DMS114 treated with DMSO at 0.1 percent for 48 hours (cell line): ENCODE measurements around the gene PNPLA2.

ENCODE experiments used
- DNase-seq: peaks from one replicate; lab custom pipeline; 2025; ENCODE audit not compliant: unreplicated experiment; lab: John Stamatoyannopoulos, UW

Gene PNPLA2

DNA sequence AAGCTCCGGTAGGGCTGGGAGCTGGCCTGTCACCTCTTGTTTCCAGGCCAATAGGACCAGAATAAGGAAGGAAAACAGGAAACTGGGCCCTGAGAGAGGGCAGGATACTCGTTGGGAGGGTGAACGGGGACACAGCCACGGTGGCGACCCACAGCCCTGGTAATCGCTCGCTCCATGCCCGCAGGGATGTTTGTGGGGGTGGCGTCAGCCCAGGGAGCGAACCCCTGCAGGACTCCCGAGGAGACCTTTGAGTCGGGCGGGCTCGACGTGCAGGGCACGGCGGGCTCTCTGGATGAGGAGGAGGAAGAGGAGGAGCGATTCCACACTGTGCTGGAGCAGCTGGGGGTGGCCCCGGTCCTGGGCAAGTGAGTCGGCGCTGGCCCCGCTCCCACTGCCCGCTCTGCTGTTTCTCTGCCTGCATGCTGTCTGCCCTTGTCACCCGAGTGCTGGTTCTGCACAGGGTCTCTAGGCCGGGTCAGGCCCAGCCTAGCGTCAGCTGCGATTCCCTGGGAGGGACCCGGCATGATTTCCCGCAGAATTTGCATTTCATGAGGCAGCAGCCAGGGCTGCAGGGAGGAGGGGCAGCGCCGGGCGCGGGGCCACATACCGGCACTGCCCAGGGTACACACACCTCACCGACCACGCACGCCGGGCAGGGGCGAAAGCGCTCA is 10.6 kb downstream of the PNPLA2 start:
- DNase-seq = no peak

DNA sequence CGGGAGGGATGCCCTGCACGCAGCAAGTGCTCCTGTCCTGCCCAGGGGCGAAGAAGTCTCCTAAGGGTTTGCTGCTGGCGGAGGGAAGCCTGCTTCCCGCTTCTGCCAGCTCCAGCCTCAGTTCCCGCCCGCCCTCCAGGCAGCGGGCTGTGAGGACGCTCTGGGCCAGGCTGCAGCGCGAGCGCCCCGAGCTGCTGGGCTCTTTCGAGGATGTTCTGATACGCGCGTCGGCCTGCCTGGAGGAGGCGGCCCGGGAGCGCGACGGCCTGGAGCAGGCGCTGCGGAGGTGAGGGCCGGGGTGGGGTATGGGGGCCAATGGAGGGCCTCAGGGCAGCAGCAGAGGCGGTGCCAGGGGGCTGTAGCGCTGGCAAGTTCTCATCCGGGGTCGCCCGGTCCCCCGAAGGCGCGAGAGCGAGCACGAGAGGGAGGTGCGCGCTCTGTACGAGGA is 11.2 kb downstream of the PNPLA2 start:
- no peak for DNase-seq

DNA sequence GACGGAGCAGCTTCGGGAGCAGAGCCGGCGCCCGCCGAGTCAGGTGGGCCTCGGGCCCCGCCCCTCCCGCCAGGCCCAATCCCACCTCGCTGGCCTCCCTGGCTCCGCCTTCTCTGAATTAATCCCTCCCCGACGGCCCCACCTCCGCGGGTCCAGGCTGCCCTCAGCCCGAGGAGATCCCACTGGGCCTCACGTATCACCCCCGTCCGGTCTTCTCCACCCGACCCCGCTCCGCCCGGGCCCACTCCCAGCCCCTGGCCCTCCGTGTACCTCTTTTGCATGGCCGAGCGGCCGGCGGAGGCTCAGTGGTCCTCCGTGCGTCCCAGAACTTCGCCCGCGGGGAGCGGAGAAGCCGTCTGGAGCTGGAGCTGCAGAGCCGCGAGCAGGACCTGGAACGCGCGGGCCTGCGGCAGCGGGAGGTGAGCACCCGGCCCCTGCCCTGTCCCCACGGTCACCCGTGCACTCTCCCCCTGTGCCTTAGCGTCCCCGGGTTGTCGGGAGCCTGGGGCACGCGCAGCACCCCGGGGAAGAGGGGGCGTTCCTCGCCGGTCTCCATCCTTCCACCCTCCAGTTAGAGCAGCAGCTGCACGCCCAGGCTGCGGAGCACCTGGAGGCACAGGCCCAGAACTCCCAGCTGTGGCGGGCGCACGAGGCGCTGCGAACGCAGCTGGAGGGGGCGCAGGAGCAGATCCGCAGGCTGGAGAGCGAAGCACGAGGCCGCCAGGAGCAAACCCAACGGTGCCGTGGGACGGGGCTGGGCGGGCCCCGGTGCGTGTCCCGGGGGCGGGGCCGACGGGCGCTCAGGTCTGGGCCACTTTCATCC is 11.8 kb downstream of the PNPLA2 start:
- DNase-seq = no peak

DNA sequence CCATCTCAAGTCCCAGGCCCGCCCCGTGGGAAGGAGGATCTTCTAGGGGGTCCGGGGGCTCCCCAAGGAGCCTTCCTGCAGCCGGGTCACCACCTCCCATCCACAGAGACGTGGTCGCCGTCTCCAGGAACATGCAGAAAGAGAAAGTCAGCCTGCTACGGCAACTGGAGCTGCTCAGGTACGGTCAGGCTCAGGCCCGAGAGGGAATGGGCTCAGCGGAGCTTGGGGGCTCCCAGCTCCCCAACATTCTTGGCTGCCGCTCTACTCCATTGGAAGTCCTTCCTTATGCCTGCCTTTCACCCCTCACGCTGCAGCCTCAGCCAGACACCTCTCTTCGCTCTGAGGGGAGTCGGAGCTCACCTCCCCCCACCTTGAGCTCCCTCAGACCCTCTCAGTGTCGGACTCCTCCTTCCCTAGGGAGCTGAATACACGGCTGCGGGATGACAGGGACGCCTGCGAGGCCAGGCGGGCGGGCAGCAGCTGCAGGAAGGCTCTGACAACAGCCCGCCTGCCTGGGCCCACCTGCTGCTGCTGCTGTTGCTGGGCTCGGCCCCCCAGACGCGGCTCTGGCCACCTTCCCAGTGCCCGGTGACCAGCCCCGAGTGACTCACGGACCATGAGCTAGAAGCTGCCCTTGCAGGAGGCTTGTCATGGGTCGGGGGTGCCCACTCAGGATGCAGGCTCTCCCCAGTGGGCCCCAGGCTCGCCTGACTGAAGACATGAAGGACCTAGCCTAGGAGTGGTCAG is 12.6 kb downstream of the PNPLA2 start:
- no peak for DNase-seq

DNA sequence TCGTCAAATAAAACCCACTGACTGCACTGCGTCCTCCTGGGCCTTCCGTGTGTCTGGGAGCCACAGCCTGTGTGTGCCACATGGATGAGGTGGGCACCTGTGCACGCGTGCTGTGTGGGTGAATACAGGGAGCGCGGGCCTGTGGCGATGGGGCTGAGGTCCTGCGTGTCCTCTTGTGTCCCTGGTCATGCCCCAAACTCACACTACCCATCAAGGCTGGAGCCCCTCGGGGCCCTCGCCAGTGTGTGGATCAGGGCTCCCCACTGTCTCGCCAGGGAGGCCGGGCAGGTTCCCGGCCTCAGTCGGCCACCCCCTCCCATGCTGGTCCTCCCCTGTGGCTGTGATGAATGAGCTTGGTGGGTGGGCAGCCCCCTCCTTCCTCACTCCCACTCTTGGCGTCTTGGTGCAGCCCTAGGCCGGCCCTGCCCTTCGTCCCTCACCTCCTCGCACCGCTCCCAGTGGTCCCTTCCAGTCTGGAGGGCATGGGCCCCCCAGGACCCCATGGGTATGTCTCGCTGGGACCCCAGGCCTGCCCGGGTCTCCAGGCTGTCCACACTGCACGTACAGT is 13.3 kb downstream of the PNPLA2 start:
- no peak for DNase-seq

DNA sequence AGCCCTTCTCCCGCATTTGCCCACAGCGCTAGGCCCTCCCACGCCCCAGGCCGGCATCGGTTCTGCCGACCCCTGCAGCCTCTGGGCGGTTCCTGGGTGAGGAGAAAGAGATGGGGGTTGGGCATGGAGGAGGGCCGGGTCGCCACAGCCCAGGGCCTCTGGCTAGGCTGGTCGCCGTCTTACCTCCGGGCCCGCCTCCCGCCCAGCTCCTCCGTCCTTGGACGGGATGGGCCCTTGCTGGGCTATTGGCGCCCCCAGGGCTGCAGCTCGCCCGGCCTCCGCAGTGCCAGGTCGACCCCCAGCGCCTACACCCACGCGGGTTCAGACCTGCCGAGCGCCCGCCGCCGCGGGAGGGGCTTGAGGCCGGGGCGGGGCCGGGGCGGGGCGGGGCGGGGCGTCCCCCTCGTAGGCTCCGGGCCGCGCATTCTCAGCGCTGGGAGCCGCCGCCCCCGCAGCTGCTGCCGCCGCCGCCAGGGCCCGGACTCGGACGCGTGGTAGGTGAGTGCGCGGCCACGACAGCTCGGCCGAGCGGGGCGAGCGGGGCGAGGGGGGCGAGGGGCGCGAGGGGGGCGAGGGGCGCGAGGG is 13.9 kb downstream of the PNPLA2 start, which contains the start of gene CD151:
Gene CD151, plus strand, starts transcription at position 424 of the 585 bp plus-strand sequence. CDS start 3,118 bp downstream, outside the sequence.
- peak; percentile 16 for DNase-seq

DNA sequence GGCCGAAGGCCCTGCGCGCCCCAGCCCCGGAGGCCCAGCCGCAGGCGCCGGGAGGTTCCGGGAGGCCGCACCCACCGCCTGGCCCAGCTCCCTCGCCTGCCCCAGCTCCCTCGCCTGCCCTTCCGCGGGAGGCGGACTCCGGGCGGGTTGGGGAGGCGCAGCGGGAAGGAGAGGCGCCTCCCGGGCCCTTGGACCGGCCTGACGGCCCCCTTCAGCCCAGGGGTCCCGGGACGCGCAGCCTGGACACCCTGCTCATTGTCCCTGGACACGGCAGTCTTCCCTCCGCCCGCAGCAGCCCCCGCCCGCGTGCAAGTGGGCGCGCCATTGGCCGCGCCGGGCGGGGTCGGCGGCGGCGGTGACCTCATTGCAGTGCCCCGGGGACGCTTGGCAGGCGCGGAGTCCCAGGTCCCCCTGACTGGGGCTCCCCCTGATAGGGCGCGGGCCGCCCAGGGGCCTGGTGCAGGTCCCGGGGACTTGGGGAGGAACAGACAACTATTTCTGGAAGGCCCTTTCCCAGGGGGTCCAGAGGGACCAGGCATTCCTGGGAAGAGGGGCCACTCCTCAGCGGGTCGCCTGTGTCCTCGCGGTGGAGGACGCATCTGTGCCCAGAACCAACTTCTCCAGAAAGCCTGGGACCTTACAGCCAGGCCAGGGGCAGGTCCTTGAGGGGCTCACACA is 14.5 kb downstream of the PNPLA2 start:
- DNase-seq = no peak

DNA sequence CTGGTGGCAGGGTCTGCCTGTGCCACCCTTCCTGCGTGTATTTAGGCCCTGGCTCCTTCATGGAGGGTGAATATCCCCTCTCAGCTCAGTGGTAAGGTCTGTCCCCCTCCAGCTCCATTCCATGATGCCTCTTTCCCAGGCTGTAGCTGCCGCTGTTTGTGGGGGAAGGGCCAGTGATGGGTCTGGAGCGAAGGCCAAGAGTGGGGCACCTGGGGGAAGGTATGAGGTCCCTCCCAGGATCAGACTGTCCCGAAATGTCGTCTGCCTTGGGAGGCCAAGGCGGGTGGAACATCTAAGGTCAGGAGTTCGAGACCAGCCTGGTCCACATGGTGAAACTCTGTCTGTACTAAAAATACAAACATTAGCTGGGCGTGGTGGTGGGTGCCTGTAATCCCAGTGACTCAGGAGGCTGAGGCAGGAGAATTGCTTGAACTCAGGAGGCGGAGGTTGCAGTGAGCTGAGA is 15.2 kb downstream of the PNPLA2 start:
- DNase-seq = no peak

DNA sequence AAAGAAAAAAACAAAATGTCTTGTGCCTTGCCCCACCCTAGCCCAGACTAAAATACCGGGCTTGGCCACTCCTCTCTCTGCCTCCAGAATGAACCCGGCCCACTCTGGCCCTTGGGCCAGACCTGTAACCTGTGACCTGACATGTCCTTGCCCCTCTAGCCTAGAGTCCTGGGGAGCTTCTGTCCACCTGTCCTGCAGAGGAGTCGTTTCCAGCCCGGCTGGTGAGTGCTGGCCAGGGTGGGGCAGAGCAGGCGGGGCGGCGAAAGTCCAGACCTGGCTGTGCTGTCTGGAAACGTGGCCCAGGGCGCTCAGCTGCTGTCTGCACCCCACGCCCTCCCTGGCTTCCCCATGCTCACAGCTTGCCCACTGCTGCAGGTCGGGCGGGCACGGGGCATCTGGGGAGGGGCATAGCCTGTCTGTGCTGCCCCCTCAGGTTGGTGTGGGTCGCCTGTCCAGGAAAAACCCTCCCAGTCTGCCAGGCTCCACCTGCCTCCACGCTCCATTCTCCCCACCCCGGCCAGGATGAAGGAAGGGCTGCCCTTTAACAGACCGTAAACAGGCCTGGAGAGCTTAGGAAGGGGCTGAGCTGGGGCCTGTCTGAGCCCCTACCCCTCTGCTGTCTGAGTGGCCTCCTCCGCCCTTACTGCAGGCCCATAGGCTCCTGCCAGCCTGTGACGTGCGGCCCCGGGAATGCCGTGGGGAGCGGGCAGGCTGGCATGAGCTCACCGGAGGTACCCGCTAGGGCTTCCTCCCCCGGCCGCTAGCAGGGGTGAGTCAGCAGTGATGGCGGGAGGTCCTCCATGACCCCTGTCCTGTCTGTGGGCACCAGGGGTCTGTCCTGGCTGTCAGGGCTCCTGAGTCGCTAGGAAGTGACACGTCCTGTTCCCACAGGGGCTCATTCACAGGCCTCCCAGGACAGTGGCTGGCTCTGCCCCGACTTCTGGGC is 15.9 kb downstream of the PNPLA2 start:
- DNase-seq = no peak

DNA sequence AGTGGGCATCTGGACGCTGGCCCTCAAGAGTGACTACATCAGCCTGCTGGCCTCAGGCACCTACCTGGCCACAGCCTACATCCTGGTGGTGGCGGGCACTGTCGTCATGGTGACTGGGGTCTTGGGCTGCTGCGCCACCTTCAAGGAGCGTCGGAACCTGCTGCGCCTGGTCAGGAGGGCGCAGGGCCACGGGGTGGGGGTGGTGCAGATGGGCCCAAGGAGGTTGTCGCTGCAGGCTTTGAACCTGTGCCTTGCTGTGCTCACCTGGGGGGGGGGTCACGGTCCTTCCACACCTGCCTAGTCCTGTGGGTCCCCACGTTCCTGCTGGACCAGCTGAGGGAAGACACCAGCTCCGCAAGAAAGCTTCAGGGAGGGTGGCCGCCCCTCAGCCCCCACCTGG is 17.6 kb downstream of the PNPLA2 start:
- DNase-seq = no peak

DNA sequence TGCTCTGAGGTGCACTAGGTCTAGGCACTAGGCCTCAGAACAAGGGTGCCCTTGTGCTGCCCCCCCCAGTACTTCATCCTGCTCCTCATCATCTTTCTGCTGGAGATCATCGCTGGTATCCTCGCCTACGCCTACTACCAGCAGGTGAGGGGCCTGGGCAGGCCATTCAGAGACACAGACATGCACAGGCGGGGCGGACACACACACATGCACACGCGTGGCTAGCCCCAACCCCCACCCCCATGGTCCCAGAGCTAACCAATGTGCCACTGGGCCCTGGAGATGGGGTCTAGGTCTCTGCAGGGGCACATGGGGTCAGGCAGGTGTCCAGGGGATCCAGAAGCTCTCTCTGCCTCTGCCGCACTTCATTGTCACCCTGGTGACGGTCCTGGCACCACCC is 18.0 kb downstream of the PNPLA2 start:
- DNase-seq = no peak

DNA sequence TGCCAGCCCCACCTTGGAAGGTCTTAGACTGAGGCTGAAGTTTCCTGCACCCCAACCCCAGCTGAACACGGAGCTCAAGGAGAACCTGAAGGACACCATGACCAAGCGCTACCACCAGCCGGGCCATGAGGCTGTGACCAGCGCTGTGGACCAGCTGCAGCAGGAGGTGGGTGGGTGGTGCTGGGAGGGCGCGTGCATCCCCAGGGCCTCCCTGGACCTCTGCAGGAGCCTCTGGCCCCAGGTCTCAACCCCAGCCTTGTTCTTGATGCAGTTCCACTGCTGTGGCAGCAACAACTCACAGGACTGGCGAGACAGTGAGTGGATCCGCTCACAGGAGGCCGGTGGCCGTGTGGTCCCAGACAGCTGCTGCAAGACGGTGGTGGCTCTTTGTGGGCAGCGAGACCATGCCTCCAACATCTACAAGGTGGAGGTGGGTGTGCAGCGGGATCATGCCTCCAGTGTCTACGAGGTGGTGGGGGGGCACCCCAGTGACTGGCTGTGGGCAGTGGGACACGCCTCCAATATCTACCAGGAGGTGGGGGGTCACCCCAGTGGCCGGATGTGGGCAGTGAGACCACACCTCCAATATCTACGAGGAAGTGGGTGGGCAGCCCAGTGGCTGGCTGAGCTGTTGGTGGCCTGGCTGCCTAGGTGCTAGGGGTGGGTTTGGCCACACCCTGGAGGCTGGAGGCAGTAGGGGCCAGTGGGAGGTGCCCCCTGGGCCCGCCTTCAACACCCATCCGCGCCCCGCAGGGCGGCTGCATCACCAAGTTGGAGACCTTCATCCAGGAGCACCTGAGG is 18.7 kb downstream of the PNPLA2 start:
- DNase-seq = no peak

DNA sequence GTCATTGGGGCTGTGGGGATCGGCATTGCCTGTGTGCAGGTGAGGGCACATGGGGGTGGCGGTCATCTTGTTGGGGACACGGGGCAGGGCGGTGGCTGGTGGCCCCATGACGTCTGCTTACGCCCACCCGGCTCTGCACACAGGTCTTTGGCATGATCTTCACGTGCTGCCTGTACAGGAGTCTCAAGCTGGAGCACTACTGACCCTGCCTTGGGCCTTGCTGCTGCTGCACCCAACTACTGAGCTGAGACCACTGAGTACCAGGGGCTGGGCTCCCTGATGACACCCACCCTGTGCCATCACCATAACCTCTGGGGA is 19.2 kb downstream of the PNPLA2 start:
- DNase-seq = no peak

DNA sequence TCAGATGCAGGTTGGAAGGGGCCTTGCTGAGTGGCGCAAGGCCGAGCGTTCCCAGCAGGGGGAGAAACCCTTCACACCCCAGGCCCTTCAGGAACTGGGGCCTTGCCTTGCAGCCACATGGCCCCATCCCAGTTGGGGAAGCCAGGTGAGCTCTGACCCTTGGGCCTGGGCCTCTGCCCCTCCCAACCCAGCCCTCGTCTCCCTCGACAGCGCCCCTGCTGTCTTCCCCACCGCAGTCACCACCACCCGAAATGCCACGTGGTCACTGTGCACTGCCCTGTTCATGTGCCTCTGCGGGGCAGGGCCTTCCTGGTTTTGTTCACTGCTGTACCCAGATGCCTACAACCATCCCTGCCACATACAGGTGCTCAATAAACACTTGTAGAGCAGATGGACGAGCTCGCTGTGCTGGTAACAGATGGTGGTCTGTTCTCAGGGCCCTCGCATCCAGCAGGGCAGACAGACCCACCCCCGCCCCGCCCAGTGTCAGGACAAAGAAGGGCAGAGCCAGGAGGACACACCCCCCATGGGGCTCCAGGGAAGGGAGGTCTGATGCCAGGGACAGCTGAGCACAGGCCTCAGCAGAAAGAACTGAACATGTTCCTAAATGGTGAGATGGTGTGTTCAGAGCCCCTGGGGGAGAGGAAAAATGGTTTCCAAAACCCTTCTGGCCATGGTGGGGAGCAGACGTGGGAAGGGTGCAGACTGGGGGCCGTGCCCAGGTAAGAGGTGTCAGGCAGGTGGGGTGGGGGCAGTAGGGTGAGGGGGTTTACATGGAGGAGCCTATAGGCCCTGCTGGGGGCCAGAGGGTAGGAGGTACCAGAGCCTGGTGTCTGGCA is 19.9 kb downstream of the PNPLA2 start:
- no peak for DNase-seq

DNA sequence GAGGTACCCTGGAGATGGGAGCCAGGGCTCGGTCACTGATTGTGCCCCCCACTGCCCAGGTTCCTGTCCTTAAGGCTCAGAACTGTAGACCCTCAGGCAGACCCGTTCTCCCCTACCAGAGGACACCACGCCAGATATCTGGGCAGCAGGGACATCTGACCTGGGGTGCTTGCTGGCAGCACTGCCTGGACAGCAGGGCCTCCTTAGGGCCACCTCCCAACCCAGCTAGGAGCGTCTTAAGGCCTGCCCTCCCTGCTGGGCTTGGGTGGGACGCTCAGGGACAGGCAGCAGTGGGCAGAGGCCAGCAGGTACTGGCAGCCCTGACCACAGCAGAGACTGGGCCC is 20.5 kb downstream of the PNPLA2 start:
- DNase-seq = no peak

DNA sequence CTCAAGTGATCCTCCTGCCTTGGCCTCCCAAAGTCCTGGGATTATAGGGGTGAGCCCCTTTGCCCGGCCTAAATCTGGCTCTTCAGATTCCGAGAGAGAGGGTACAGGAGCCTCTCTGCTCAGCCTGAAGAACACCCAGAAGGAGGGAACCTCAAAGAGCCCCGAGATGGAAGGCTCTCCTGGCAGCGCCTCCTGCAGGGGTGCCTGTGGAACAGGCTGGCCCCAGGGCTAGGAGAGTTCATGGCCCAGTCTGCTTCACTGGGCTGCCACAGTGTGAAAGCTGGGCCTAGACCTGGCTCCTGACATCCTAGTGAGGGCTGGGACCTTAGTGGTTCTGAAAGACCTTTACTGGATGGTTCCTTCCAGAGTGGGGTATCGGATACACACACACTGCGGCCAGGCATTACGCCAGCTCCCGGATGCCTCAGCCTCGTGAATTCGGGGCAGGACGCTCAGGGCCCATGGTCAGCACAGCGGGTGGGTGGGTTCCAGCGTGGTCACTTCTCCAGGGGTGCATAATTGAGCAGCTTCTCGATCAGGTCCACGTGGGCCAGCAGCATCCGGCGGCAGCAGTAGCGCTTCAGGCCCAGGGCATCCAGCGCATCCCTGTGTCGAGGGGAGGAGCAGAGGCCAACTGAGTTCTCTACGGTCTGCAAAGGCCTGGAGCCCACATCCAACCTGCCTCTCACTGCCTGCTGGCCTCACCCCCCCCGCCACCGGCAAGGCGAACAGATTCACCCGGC is 21.3 kb downstream of the PNPLA2 start:
- no peak for DNase-seq

DNA sequence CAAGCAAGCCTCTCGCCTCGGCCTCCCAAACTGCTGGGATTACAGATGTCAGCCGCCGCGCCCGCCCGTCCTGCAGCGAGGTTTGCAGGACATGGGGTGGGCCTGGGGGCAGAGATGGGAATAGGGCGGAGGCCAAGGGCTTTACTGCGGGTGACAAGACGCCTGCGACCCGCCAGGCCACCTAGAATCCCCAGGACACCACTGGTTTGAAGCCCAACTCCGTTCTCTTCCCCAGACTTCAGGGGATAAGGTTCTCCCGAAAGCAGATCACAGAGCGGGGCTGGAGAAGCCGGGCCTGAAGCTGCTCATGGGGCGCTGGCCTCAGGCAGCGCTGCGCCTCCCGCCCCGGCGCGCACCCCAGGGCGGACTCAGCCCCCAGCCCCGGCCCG is 23.3 kb downstream of the PNPLA2 start:
- DNase-seq = no peak
